Neural cell (in vitro differentiated cells): ENCODE measurements around the gene CFTR. TPM values are rescaled to one million over a fixed set of nuclear protein-coding genes. Genes with fewer than 3 reads are reported as not detected.

Source experiments
- H2AFZ ChIP-seq: fragments of 200-600, 300-800 bp; sonication (generic), shearing (Covaris generic); 2 replicates; pipeline ENCODE4 v1.6.0; 2014; ENCODE audit warnings: low read depth, mild to moderate bottlenecking, antibody characterized with exemption, low read length, moderate library complexity
- H3F3A ChIP-seq: fragments of 200-600 bp; shearing (Covaris generic); 2 replicates; pipeline ENCODE4 v1.6.1; 2016; ENCODE audit warnings: mild to moderate bottlenecking, moderate library complexity, mixed read lengths, antibody characterized with exemption, low read length; ENCODE audit not compliant: insufficient read depth, poor library complexity, severe bottlenecking
- H3K27ac ChIP-seq: fragments of 200-600, 300-800 bp; sonication (generic), shearing (Covaris generic); 2 replicates; pipeline ENCODE4 v1.5.1; 2014; ENCODE audit warnings: mild to moderate bottlenecking, low read length, moderate library complexity
- H3K27me3 ChIP-seq: fragments of 300-800, 200-600 bp; sonication (generic), shearing (Covaris generic); 2 replicates; pipeline ENCODE4 v1.6.0; 2014; ENCODE audit warnings: mild to moderate bottlenecking, low read depth, low read length, moderate library complexity; ENCODE audit not compliant: insufficient read depth
- H3K36me3 ChIP-seq: fragments of 300-800, 200-600 bp; sonication (generic), shearing (Covaris generic); 2 replicates; pipeline ENCODE4 v1.5.1; 2014; ENCODE audit warnings: mild to moderate bottlenecking, antibody characterized with exemption, low read length, moderate library complexity; ENCODE audit not compliant: insufficient read depth
- H3K4me2 ChIP-seq: fragments of 300-800, 200-600 bp; sonication (generic), shearing (Covaris generic); 2 replicates; pipeline ENCODE4 v1.6.0; 2014; ENCODE audit warnings: mild to moderate bottlenecking, low read length
- H3K4me3 ChIP-seq: fragments of 300-800, 200-600 bp; sonication (generic), shearing (Covaris generic); 2 replicates; pipeline ENCODE4 v1.5.1; 2014; ENCODE audit warnings: mild to moderate bottlenecking, low read length, moderate library complexity
- H3K79me2 ChIP-seq: fragments of 200-600 bp; shearing (Covaris generic); replicated peaks from 2 replicates; pipeline ENCODE4 v1.6.0; 2014; ENCODE audit warnings: mild to moderate bottlenecking, low read length, moderate library complexity; ENCODE audit not compliant: insufficient read depth
- H3K9ac ChIP-seq: fragments of 300-800, 200-600 bp; sonication (generic), shearing (Covaris generic); 2 replicates; pipeline ENCODE4 v1.6.1; 2016; ENCODE audit warnings: mild to moderate bottlenecking, low read length, mixed read lengths
- H3K9me2 ChIP-seq: fragments of 200-600 bp; shearing (Covaris generic); 2 replicates; pipeline ENCODE4 v1.6.1; 2016; ENCODE audit warnings: mild to moderate bottlenecking, low read length, mixed read lengths; ENCODE audit not compliant: insufficient read depth
- H3K9me3 ChIP-seq: fragments of 200-600, 300-800 bp; sonication (generic), shearing (Covaris generic); 2 replicates; pipeline ENCODE4 v1.6.1; 2016; ENCODE audit warnings: mild to moderate bottlenecking, mixed run types, low read length, moderate library complexity, mixed read lengths
- H4K20me1 ChIP-seq: fragments of 200-600 bp; shearing (Covaris generic); 2 replicates; pipeline ENCODE4 v1.6.1; 2016; ENCODE audit warnings: mild to moderate bottlenecking, mixed run types; ENCODE audit not compliant: insufficient read depth
- EP300 ChIP-seq: fragments of 450-650 bp; conservative IDR thresholded peaks from 2 replicates; pipeline ENCODE4 v1.6.1; 2014; ENCODE audit warnings: antibody characterized with exemption, mild to moderate bottlenecking, moderate library complexity; ENCODE audit not compliant: poor library complexity, severe bottlenecking
- EZH2 ChIP-seq: fragments of 200-600, 300-800 bp; shearing (Covaris generic), sonication (generic); IDR thresholded peaks from 2 replicates; pipeline ENCODE4 v1.6.1; 2014; ENCODE audit warnings: antibody characterized with exemption, low read length, borderline replicate concordance, mild to moderate bottlenecking; ENCODE audit not compliant: insufficient read depth, poor library complexity, severe bottlenecking
- MXI1 ChIP-seq: fragments of 450-650 bp; conservative IDR thresholded peaks from 2 replicates; pipeline ENCODE4 v1.6.1; 2014; ENCODE audit warnings: antibody characterized with exemption, mild to moderate bottlenecking; ENCODE audit not compliant: poor library complexity, severe bottlenecking
- POLR2AphosphoS5 ChIP-seq: IDR thresholded peaks from 2 replicates; pipeline ENCODE4 v1.6.1; 2012
- RAD21 ChIP-seq: fragments of 450-650 bp; conservative IDR thresholded peaks from 2 replicates; pipeline ENCODE4 v1.6.1; 2014; ENCODE audit warnings: antibody characterized with exemption, mild to moderate bottlenecking, moderate library complexity
- SMC3 ChIP-seq: fragments of 450-650 bp; conservative IDR thresholded peaks from 2 replicates; pipeline ENCODE4 v1.6.1; 2014; ENCODE audit warnings: antibody characterized with exemption, mild to moderate bottlenecking, moderate library complexity; ENCODE audit not compliant: poor library complexity
- TAF1 ChIP-seq: IDR thresholded peaks from 2 replicates; pipeline ENCODE4 v1.6.1; 2012; ENCODE audit warnings: low read depth
- polyA plus RNA-seq: library from polyadenylated mRNA; depleted of rRNA; stranded (reverse); fragments of >200 nt; gene quantifications from 2 replicates; pipeline ENCODE4 v1.2.3, GENCODE V29; 2014
- TF ChIP-seq, protein P1 (sequence below): fragments of 450-650 bp; IDR thresholded peaks from 2 replicates; pipeline ENCODE4 v1.5.1; 2014; ENCODE audit warnings: antibody characterized with exemption, mild to moderate bottlenecking, moderate library complexity; ENCODE audit not compliant: poor library complexity, severe bottlenecking
- TF ChIP-seq, protein P2 (sequence below): IDR thresholded peaks from 2 replicates; pipeline ENCODE4 v1.6.1; 2012; ENCODE audit warnings: borderline replicate concordance

Gene CFTR
- polyA plus RNA-seq, 1 donor from 2014 or later, result not detected

DNA sequence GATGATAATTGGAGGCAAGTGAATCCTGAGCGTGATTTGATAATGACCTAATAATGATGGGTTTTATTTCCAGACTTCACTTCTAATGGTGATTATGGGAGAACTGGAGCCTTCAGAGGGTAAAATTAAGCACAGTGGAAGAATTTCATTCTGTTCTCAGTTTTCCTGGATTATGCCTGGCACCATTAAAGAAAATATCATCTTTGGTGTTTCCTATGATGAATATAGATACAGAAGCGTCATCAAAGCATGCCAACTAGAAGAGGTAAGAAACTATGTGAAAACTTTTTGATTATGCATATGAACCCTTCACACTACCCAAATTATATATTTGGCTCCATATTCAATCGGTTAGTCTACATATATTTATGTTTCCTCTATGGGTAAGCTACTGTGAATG lies 79.6 kb downstream of the CFTR start:
- H3K9me2 ChIP-seq, result no peaks in the 10 kb centered on the region
- H3K27ac ChIP-seq, result no peak overlapping the region
- H3K4me3 ChIP-seq, result no peak overlapping the region
- no peaks in the 10 kb centered on the region for H3K79me2 ChIP-seq
- H3K27me3 ChIP-seq, result no peaks in the 10 kb centered on the region
- H3F3A ChIP-seq, result no peaks in the 10 kb centered on the region
- TF ChIP-seq TAF1, result no peak
- H3K36me3 ChIP-seq, result no peaks in the 10 kb centered on the region
- H3K9me3 ChIP-seq, result no peaks in the 10 kb centered on the region
- H3K9ac ChIP-seq, result no peak overlapping the region
- no peak overlapping the region for H3K4me2 ChIP-seq
- no peaks in the 10 kb centered on the region for H4K20me1 ChIP-seq
- H2AFZ ChIP-seq, result no peak overlapping the region

DNA sequence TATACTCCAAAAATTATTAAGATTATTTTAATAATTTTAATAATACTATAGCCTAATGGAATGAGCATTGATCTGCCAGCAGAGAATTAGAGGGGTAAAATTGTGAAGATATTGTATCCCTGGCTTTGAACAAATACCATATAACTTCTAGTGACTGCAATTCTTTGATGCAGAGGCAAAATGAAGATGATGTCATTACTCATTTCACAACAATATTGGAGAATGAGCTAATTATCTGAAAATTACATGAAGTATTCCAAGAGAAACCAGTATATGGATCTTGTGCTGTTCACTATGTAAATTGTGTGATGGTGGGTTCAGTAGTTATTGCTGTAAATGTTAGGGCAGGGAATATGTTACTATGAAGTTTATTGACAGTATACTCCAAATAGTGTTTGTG lies 80.2 kb downstream of the CFTR start:
- no peaks in the 10 kb centered on the region for H3K36me3 ChIP-seq
- H3K4me2 ChIP-seq, result no peak overlapping the region
- no peaks in the 10 kb centered on the region for H3K9me2 ChIP-seq
- H3K27ac ChIP-seq, result no peak overlapping the region
- no peaks in the 10 kb centered on the region for H3K9me3 ChIP-seq
- H2AFZ ChIP-seq, result no peak overlapping the region
- no peak overlapping the region for H3K9ac ChIP-seq
- TF ChIP-seq EP300, result no peak
- TF ChIP-seq, protein P1, sequence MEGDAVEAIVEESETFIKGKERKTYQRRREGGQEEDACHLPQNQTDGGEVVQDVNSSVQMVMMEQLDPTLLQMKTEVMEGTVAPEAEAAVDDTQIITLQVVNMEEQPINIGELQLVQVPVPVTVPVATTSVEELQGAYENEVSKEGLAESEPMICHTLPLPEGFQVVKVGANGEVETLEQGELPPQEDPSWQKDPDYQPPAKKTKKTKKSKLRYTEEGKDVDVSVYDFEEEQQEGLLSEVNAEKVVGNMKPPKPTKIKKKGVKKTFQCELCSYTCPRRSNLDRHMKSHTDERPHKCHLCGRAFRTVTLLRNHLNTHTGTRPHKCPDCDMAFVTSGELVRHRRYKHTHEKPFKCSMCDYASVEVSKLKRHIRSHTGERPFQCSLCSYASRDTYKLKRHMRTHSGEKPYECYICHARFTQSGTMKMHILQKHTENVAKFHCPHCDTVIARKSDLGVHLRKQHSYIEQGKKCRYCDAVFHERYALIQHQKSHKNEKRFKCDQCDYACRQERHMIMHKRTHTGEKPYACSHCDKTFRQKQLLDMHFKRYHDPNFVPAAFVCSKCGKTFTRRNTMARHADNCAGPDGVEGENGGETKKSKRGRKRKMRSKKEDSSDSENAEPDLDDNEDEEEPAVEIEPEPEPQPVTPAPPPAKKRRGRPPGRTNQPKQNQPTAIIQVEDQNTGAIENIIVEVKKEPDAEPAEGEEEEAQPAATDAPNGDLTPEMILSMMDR, result no peak
- no peak for TF ChIP-seq TAF1
- no peak for TF ChIP-seq MXI1
- TF ChIP-seq RAD21, result no peak
- TF ChIP-seq, protein P2, sequence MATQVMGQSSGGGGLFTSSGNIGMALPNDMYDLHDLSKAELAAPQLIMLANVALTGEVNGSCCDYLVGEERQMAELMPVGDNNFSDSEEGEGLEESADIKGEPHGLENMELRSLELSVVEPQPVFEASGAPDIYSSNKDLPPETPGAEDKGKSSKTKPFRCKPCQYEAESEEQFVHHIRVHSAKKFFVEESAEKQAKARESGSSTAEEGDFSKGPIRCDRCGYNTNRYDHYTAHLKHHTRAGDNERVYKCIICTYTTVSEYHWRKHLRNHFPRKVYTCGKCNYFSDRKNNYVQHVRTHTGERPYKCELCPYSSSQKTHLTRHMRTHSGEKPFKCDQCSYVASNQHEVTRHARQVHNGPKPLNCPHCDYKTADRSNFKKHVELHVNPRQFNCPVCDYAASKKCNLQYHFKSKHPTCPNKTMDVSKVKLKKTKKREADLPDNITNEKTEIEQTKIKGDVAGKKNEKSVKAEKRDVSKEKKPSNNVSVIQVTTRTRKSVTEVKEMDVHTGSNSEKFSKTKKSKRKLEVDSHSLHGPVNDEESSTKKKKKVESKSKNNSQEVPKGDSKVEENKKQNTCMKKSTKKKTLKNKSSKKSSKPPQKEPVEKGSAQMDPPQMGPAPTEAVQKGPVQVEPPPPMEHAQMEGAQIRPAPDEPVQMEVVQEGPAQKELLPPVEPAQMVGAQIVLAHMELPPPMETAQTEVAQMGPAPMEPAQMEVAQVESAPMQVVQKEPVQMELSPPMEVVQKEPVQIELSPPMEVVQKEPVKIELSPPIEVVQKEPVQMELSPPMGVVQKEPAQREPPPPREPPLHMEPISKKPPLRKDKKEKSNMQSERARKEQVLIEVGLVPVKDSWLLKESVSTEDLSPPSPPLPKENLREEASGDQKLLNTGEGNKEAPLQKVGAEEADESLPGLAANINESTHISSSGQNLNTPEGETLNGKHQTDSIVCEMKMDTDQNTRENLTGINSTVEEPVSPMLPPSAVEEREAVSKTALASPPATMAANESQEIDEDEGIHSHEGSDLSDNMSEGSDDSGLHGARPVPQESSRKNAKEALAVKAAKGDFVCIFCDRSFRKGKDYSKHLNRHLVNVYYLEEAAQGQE, result no peak
- TF ChIP-seq POLR2AphosphoS5, result no peak
- TF ChIP-seq SMC3, result no peak
- TF ChIP-seq EZH2, result no peak
- H3K4me3 ChIP-seq, result no peak overlapping the region
- no peaks in the 10 kb centered on the region for H3F3A ChIP-seq
- H3K27me3 ChIP-seq, result no peaks in the 10 kb centered on the region
- H4K20me1 ChIP-seq, result no peaks in the 10 kb centered on the region
- H3K79me2 ChIP-seq, result no peaks in the 10 kb centered on the region

DNA sequence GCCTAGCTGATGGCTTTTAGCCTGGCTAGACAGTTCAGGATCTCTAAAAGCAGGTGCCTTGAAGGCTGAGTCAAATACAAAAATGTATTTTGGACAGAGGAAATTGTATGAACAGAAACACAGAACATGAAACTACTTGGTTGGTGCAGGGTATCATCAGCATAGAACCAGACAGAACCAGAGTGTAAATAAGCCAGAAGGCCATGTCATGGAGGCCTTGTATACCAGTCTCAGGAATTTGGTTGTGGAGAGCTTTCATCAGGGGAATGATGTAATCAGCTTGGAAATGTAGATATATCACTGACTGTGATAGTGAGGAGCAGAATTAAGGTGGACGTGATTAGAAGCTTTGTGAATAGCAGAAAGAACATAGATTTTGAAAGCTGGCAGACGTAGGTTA lies 82.9 kb downstream of the CFTR start:
- no peaks in the 10 kb centered on the region for H3K79me2 ChIP-seq

More for the DNA sequence above, 82.9 kb downstream of the CFTR start:
- H3K36me3 ChIP-seq, result no peaks in the 10 kb centered on the region
- no peak overlapping the region for H3K4me3 ChIP-seq
- no peak overlapping the region for H3K9ac ChIP-seq
- H3F3A ChIP-seq, result no peaks in the 10 kb centered on the region
- no peak overlapping the region for H2AFZ ChIP-seq
- H3K27ac ChIP-seq, result no peak overlapping the region
- H3K9me2 ChIP-seq, result no peaks in the 10 kb centered on the region
- no peaks in the 10 kb centered on the region for H3K9me3 ChIP-seq
- H3K27me3 ChIP-seq, result no peaks in the 10 kb centered on the region
- no peaks in the 10 kb centered on the region for H4K20me1 ChIP-seq
- no peak overlapping the region for H3K4me2 ChIP-seq
- no peak for TF ChIP-seq POLR2AphosphoS5
- TF ChIP-seq, protein P2, result no peak
- TF ChIP-seq SMC3, result no peak
- TF ChIP-seq, protein P1, result no peak
- no peak for TF ChIP-seq EP300
- TF ChIP-seq MXI1, result no peak
- no peak for TF ChIP-seq RAD21
- TF ChIP-seq TAF1, result no peak
- TF ChIP-seq EZH2, result no peak
